Trophoblast cell (in vitro differentiated cells and primary cell): ENCODE results near the gene MARS2.
A peak's percentile ranks its signal among the peaks of the same experiment; 100 is the strongest.

ENCODE experiments used
- DNase-seq, 2 donors: peaks; one replicate each; pipeline ENCODE4 v3.0.0-alpha.2; 2016
- H2AFZ ChIP-seq: 2 replicates; pipeline ENCODE4 v1.6.1; 2013; ENCODE audit warnings: low read length, moderate library complexity, mild to moderate bottlenecking; ENCODE audit not compliant: insufficient read depth, poor library complexity
- H2AK5ac ChIP-seq: 2 replicates; pipeline ENCODE4 v1.6.1; 2013; ENCODE audit warnings: mild to moderate bottlenecking, low read length
- H2BK120ac ChIP-seq: 2 replicates; pipeline ENCODE4 v1.6.1; 2013; ENCODE audit warnings: low read length, mild to moderate bottlenecking, moderate library complexity; ENCODE audit not compliant: insufficient read depth, poor library complexity
- H2BK12ac ChIP-seq: 2 replicates; pipeline ENCODE4 v1.6.1; 2013; ENCODE audit warnings: mild to moderate bottlenecking, low read length, moderate library complexity
- H2BK5ac ChIP-seq: 2 replicates; pipeline ENCODE4 v1.6.1; 2013; ENCODE audit warnings: low read length, low read depth, moderate library complexity, mild to moderate bottlenecking; ENCODE audit not compliant: poor library complexity
- H3K14ac ChIP-seq: 2 replicates; pipeline ENCODE4 v1.6.1; 2013; ENCODE audit warnings: mild to moderate bottlenecking, low read length
- H3K18ac ChIP-seq: 2 replicates; pipeline ENCODE4 v1.6.1; 2013; ENCODE audit warnings: mild to moderate bottlenecking, low read length
- H3K23ac ChIP-seq: 2 replicates; pipeline ENCODE4 v1.6.1; 2013; ENCODE audit warnings: low read length
- H3K27ac ChIP-seq: 2 replicates; pipeline ENCODE4 v1.5.1; 2013; ENCODE audit warnings: low read depth, mild to moderate bottlenecking, inconsistent platforms, low read length, moderate library complexity
- H3K27me3 ChIP-seq: 2 replicates; pipeline ENCODE4 v1.6.1; 2013; ENCODE audit warnings: inconsistent platforms, mild to moderate bottlenecking, low read length, moderate library complexity; ENCODE audit not compliant: insufficient read depth
- H3K36me3 ChIP-seq, 2 experiments: 1 replicate in 1 of 2; 2 replicates in 1 of 2; pipeline ENCODE4 v1.6.1; 2013; ENCODE audit warnings: low read length in 2 of 2, mild to moderate bottlenecking in 2 of 2, moderate library complexity in 1 of 2; ENCODE audit not compliant: insufficient read depth in 2 of 2, control insufficient read depth in 1 of 2
- H3K4ac ChIP-seq: 2 replicates; pipeline ENCODE4 v1.6.1; 2013; ENCODE audit warnings: low read depth, mild to moderate bottlenecking, low read length, moderate library complexity
- H3K4me1 ChIP-seq, 2 experiments: 1 replicate in 1 of 2; 2 replicates in 1 of 2; pipeline ENCODE4 v1.6.1; 2013; ENCODE audit warnings: low read length in 2 of 2, mild to moderate bottlenecking in 2 of 2, moderate library complexity in 1 of 2; ENCODE audit not compliant: insufficient read depth in 2 of 2, control insufficient read depth in 1 of 2
- H3K4me2 ChIP-seq: 2 replicates; pipeline ENCODE4 v1.6.1; 2013; ENCODE audit warnings: inconsistent platforms, mild to moderate bottlenecking, low read length, moderate library complexity
- H3K4me3 ChIP-seq: 2 replicates; pipeline ENCODE4 v1.5.1; 2013; ENCODE audit warnings: mild to moderate bottlenecking, low read depth, low read length, inconsistent platforms
- H3K79me1 ChIP-seq: one replicate; pipeline ENCODE4 v1.6.1; 2013; ENCODE audit warnings: low read length
- H3K79me2 ChIP-seq: 2 replicates; pipeline ENCODE4 v1.6.1; 2013; ENCODE audit warnings: low read length, mild to moderate bottlenecking; ENCODE audit not compliant: control insufficient read depth, insufficient read depth, poor library complexity
- H3K9ac ChIP-seq: 2 replicates; pipeline ENCODE4 v1.6.1; 2013; ENCODE audit warnings: mild to moderate bottlenecking, low read length
- H3K9me3 ChIP-seq: 2 replicates; pipeline ENCODE4 v1.6.1; 2013; ENCODE audit warnings: low read depth, mild to moderate bottlenecking, control low read depth, inconsistent platforms, low read length; ENCODE audit not compliant: insufficient read depth
- H4K12ac ChIP-seq: 2 replicates; pipeline ENCODE4 v1.6.1; 2013; ENCODE audit warnings: low read depth, mild to moderate bottlenecking, low read length, moderate library complexity
- H4K8ac ChIP-seq: 2 replicates; pipeline ENCODE4 v1.6.1; 2013; ENCODE audit warnings: low read depth, mild to moderate bottlenecking, low read length, moderate library complexity
- H4K91ac ChIP-seq: one replicate; pipeline ENCODE4 v1.6.1; 2013; ENCODE audit warnings: low read depth, mild to moderate bottlenecking, low read length, moderate library complexity
- WGBS: extraction: QIAGEN DNeasy Blood & Tissue Kit; methylation state at CpG from one replicate; pipeline ENCODE4 v1.1.7; 2013; ENCODE audit warnings: missing lambda C conversion rate; ENCODE audit not compliant: insufficient read length, insufficient coverage; ENCODE audit errors: extremely low coverage; 5-methylcytosine and 5-hydroxymethylcytosine counted together

MARS2 gene

DNA sequence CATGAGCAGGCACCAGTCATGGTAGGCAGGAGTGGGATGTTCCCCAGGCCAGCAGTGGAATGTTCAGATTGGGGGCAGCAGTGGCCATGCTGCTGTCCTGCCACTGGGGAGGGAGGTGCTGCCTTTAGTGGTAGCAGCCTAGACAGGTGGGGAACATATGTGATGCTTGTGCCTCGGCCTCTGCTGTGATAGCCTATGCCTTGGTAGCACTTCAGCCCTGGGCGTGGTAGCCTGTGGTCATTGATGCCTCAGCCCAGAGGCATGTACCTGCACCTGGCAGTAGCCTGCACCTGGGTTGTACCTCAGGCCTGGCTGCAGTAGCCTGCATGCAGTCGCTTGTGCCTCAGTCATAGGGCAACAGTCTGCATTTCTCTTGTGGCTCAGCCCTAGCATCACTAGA is 36.9 kb upstream of the MARS2 start:
- H3K9ac ChIP-seq, result no peak overlapping the region
- no peak overlapping the region for H2AK5ac ChIP-seq
- no peaks in the 10 kb centered on the region for H3K36me3 ChIP-seq
- H2BK120ac ChIP-seq, result no peak overlapping the region
- no peak overlapping the region for H3K18ac ChIP-seq
- peaks cover 4% of the 10 kb centered on the region for H3K9me3 ChIP-seq
- WGBS, result no CpG with 5 or more reads among the region's 3 CpGs
- H3K4me1 ChIP-seq, result no peaks in the 10 kb centered on the region
- no peak overlapping the region for H2BK12ac ChIP-seq
- H3K4ac ChIP-seq, result no peak overlapping the region
- H2BK5ac ChIP-seq, result no peak overlapping the region
- H3K27ac ChIP-seq, result no peak overlapping the region
- H4K12ac ChIP-seq, result no peak overlapping the region
- H3K14ac ChIP-seq, result no peak overlapping the region
- no peaks in the 10 kb centered on the region for H3K79me2 ChIP-seq
- H3K4me2 ChIP-seq, result no peak overlapping the region
- H3K4me3 ChIP-seq, result no peak overlapping the region
- H3K23ac ChIP-seq, result no peak overlapping the region
- no peaks in the 10 kb centered on the region for H3K27me3 ChIP-seq
- DNase-seq, result peak; percentile 29 to 52
- no peak overlapping the region for H4K91ac ChIP-seq
- H2AFZ ChIP-seq, result no peak overlapping the region
- H3K79me1 ChIP-seq, result no peaks in the 10 kb centered on the region
- no peak overlapping the region for H4K8ac ChIP-seq

DNA sequence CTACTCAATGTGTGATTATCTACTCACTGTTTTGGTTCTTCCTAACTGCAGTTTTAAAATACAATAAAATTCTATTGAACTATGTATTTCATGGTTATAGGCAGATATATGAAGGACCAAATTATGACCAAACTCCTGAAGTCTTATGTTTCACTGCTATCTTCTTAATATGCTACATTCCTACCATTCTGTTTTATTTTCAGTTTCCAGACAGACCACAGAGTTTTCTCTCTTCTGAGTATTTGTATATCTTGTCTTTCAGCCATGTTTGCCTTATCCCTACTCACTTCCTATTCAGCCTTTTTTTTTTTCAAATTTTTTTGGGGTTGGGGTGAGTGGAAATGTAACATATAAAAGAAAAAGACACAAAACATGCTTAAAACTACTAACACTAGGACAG is 36.1 kb upstream of the MARS2 start:
- H3K79me2 ChIP-seq, result no peaks in the 10 kb centered on the region
- no peak overlapping the region for H2AFZ ChIP-seq
- no peak overlapping the region for H2BK12ac ChIP-seq
- H3K9ac ChIP-seq, result no peak overlapping the region
- no peak overlapping the region for H4K8ac ChIP-seq
- H3K4ac ChIP-seq, result no peak overlapping the region
- no peak for DNase-seq
- no peak overlapping the region for H3K4me2 ChIP-seq
- H3K4me1 ChIP-seq, result no peaks in the 10 kb centered on the region
- no peaks in the 10 kb centered on the region for H3K27me3 ChIP-seq
- no peak overlapping the region for H3K23ac ChIP-seq
- H3K18ac ChIP-seq, result no peak overlapping the region
- no peak overlapping the region for H4K12ac ChIP-seq
- no peak overlapping the region for H3K4me3 ChIP-seq
- H3K14ac ChIP-seq, result no peak overlapping the region
- H4K91ac ChIP-seq, result no peak overlapping the region
- no peak overlapping the region for H2BK120ac ChIP-seq
- no peak overlapping the region for H2BK5ac ChIP-seq
- no peak overlapping the region for H2AK5ac ChIP-seq
- H3K36me3 ChIP-seq, result no peaks in the 10 kb centered on the region
- no peaks in the 10 kb centered on the region for H3K79me1 ChIP-seq
- no peak overlapping the region for H3K27ac ChIP-seq
- peaks cover 4% of the 10 kb centered on the region for H3K9me3 ChIP-seq

DNA sequence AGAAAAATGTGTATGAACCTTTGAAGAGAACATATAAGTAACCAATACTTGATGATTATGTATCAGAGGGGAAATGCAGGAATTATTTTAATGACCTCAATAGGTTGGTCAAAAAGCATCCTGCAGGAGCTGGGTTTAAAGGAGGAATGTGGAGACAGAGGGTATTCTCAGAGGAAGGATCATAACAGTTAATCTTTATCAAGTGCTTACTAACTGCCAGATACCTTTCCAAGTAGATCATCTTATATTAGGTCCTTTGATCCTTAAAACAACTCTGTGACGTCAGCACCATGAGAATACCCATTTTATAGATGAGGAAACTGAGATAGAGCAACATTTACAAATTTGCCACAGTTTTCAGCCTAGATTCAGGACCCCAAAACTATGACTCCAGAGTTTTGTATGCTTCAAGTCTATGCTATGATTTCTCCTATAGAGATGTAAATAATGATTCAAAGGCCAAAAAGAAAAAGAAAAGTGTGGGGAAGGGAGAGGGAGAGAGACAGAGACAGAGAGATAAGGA is 32.7 kb upstream of the MARS2 start:
- H3K9me3 ChIP-seq, result peaks cover 4% of the 10 kb centered on the region

DNA sequence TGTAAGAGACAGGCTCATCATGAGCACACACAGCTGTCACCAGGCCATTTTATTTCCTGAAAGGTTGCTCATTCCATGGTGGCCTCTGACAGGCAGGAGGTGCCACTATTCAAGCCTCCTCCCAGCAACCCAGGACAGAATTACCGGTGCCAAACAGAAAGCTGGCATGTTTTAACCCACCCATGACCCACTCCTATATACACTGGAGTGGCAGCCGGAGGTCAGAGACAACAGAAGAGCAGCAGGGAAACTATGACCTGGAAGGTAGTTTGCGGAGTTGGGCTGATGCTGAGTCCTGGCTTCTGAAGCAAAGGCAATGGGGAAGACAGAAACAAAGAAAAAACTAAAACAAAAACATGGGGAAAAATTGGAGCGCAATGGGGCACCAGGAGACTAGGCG is 32.1 kb upstream of the MARS2 start:
- Histone ChIP-seq H3K4ac (no peak overlapping the region), H3K79me1 (no peaks in the 10 kb centered on the region), H3K79me2 (no peaks in the 10 kb centered on the region), H4K91ac (no peak overlapping the region), H4K8ac (no peak overlapping the region), H3K27me3 (no peaks in the 10 kb centered on the region), H3K14ac (no peak overlapping the region), H3K4me1 (no peaks in the 10 kb centered on the region), H2BK120ac (no peak overlapping the region), H3K36me3 (no peaks in the 10 kb centered on the region), H2BK12ac (no peak overlapping the region), H2AFZ (no peak overlapping the region), H3K23ac (no peak overlapping the region), H2AK5ac (no peak overlapping the region), H3K9me3 (peaks cover 2% of the 10 kb centered on the region), H3K27ac (no peak overlapping the region), H3K4me3 (no peak overlapping the region), H4K12ac (no peak overlapping the region), H2BK5ac (no peak overlapping the region), H3K9ac (no peak overlapping the region), H3K4me2 (no peak overlapping the region), H3K18ac (no peak overlapping the region)
- WGBS, result no CpG with 5 or more reads among the region's 5 CpGs
- DNase-seq, result no peak

More for the DNA sequence above, 32.7 kb upstream of the MARS2 start:
- Histone ChIP-seq H3K4ac (no peak overlapping the region), H2AFZ (no peak overlapping the region), H3K27me3 (no peaks in the 10 kb centered on the region), H4K8ac (no peak overlapping the region), H2AK5ac (no peak overlapping the region), H2BK12ac (no peak overlapping the region), H3K79me1 (no peaks in the 10 kb centered on the region), H3K9ac (no peak overlapping the region), H4K12ac (no peak overlapping the region), H3K4me3 (no peak overlapping the region), H3K4me2 (no peak overlapping the region), H3K23ac (no peak overlapping the region), H3K18ac (no peak overlapping the region), H3K4me1 (no peaks in the 10 kb centered on the region), H3K79me2 (no peaks in the 10 kb centered on the region), H3K14ac (no peak overlapping the region), H2BK5ac (no peak overlapping the region), H2BK120ac (no peak overlapping the region), H4K91ac (no peak overlapping the region), H3K27ac (no peak overlapping the region), H3K36me3 (no peaks in the 10 kb centered on the region)
- DNase-seq, result no peak
- no CpG with 5 or more reads among the region's 1 CpG for WGBS
